Measurements from ENCODE around the gene P3H2.

Gene P3H2

DNA sequence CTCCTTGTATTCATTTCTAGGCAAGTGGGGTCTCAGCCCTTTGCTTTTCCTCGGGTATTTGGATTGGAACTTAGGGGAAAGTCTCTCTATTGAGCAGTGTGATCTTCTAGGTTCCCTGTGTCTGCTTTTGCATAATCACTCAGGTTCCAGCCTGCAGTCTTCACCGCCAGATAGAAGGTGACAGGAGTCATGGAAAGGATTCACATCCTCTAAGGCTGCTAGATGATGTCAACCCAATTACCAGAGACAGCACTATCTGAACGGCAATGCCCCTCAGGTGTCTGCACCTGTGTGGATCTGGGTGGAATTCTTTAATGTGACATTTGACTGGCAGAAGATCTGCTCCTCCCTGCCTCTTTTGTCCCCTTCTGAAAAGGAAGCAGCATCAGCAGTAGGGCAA lies 177.7 kb downstream of the P3H2 start:
- DNase-seq (ENCODE audit: low spot score): no peak

DNA sequence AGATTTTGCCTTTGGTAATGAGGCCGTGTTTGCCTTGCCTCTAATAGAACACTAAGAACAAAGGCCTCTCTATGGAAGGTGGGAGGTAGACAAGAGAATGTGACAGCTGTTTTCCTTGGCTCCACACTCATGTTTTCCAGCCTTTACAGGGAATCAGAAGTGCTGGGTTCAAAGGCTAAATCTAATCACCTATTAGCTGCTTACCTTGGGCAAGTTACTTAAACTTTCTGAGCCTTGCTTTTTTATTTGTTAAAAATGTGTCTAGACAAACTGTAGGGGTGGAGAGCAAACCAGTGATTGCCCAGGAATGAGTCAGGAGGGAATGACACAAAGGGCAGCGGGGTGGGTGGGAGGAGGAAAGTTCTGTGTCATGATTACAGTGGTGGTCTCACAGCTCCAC lies 179.0 kb downstream of the P3H2 start:
- DNase-seq (ENCODE audit: low spot score): no peak

GRCh38 chr3:189941125-189941524 lies 179.6 kb downstream of the P3H2 start:
- peak; percentile 23 for DNase-seq (ENCODE audit: low spot score)

- DNase-seq (ENCODE audit: low spot score): no peak
Measured at GRCh38 chr3:189937302-189938127, 183.2 kb downstream of the P3H2 start.

DNA sequence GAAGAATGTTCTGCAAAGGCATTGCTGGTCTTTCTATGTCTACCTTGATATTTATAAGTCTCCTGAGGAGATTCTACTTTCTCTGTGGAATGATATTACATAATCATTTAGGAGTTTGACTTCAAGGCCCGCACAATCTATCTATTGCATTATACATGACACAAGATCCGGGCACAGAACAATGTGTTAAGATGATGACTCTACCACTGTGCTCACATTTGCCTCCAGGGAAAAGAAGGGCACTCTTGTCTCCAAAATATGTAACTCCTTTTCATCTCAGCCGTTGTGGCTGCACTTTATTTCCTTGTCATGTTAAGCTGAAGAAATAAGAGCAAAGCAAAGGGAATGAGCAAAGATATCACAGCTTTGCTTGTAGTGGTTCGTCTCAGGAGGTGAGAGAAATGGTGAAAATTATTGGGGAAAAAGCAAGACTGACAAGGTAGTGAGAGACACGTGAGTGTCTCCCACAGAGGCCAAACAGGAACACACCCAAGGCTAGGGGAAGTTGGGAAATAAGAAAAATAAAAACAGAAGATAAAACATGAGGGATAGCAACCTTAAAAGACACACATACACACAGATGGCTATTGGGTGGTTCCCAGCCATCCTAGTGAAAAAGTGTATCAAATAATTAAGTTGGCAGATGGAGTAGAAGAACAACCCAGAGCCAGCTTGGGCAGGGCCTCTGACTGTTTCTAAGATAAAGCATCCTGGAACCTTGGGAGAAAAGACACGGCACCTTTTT lies 184.3 kb downstream of the P3H2 start:
- no peak for DNase-seq (ENCODE audit: low spot score)

DNA sequence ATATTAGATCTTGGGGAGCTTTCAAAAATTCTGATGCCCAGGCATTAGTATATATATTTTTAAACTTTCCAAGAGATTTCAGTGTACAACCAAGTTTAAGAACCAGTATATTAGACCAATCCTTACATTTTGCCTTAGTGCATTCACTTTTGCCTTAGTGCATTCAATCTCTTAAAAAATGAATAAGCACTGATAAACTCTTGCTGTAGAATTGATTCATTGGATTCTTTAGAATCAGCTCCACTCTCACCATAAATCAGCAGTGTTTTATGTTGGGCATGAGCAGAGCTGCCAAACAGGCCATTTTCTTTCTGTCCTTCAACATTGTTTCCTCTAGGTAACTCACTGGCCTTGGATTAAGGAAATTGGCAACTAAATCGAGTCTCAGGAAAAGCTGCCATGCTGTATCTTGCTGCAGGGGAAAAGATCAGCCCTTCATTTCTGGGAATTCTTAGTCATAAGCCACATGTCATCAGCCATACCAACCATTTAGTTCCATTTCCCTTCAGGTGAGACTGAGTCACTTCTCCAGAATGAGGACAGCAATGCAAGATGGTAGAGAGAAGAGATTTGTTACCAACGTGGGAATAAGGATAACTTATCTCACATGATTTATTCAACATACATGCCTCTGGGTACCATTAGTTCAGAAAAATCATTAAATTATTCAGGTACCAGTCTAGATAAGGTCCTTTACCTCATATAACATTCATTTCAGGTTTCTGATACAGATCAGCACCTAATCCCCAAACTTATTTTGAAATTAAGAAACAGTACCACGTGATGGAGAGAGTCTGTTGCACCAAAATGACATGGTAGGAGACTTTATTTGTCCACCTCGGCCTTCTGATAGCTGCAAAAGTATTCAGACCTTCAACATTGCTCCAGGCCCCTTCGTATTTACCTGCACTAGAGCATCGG lies 192.5 kb downstream of the P3H2 start:
- DNase-seq (ENCODE audit: low spot score): no peak

DNA sequence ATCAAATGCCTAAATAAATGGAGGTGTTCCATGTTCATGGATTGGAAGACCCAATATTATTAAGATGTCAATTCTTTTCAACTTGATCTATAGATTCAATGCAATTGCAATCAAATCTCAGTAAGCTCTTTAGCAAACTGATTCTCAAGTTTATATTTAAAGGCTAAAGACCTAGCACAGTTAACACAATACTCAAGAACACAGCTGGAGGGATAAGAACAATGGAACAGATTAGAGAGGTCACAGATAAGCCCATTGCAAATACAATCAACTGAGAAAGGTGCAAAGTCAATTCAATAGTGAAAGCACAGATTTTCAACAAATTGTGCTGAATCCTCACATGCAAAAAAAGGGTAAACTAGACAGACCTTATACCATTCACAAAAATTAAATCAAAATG lies 198.9 kb downstream of the P3H2 start:
- no peak for DNase-seq (ENCODE audit: low spot score)

GRCh38 chr3:189914799-189915198 lies 205.9 kb downstream of the P3H2 start:
- no peak for DNase-seq (ENCODE audit: low spot score)

DNA sequence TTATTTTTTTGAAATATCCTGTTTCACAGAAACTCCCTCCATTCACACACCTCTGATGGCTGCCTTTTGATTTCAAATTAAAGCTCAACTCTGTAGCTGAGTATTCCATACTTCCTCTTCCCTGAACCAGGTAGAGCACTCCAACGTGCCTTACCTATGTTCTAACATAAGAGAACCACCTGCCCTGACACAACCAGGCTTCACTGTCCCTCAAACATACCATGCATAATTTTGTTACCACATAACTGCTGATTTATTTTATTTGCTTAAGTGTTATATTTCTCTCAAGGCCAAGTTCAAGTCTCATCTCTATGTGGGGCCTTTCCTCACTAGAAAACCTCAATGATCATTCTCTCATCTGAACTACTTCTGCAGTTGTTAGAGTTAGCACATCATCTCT lies 209.7 kb downstream of the P3H2 start:
- DNase-seq (ENCODE audit: low spot score): no peak

DNA sequence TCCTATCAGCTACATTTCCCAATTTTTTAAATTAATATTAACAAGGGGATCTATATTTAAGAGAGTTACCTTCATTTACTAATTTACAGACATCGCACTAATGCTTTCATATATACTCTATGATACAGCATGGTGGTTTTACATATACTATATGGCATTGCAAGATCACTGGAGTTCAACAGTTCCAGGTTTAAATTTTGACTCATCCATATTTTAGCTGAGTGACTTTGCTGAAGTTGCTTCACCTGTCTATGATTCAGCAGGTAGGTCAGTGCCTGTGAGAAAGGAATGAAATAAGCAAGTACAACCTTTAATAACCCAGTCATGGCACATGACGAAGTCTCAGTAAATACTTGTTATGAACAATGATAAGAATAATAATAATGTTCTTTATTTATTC lies 211.1 kb downstream of the P3H2 start:
- no peak for DNase-seq (ENCODE audit: low spot score)

- DNase-seq (ENCODE audit: low spot score): no peak
Measured at GRCh38 chr3:189909139-189909538, 211.6 kb downstream of the P3H2 start.

DNA sequence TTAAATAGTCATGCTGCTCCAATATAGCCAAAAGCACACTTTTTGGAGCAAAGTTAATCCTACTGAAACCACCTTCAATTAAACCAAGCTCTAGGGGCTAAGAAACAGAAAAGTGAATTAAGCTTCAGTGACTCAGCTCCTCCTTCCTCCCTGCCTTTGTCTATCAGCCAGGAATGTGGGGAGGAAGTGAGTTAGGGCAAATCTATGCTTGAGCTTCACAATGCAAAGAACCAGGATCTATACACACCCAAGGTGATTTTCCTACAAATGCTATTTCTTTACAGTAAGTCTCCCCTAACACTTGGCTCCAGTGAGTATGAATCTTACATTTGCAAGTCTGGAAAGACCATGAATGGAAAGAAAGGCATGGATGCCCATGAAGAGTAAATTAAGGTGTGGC lies 212.1 kb downstream of the P3H2 start:
- no peak for DNase-seq (ENCODE audit: low spot score)

DNA sequence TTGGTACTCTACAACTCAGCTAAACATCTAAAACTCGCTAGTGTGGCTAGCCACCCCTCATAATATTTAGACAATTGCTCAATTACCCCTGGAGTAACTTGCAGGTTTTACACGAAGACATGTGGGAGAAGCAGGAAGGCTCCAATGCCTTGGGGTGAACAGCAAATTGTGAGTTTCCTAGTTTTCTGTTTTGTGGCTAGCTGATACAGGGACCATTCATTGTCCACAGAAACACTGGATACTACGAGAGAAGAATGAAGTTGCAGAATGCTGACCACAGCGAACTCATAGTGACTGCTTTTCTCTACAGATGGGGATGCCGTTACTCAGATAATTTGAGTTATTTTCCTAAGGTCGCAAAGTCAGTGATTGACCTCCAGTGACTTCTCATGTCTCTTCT lies 212.9 kb downstream of the P3H2 start:
- no peak for DNase-seq (ENCODE audit: low spot score)
